ENCODE results near the gene APOL2.

GRCh38 chr22:36227396-36227795 is 11.9 kb downstream of the APOL2 start:
- TF ChIP-seq REST (IDR thresholded peaks at IDR 0.05; ENCODE audit: insufficient read depth in 1 of 2, low read depth in 2 of 2, low read length in 2 of 2) (no peak), POLR2AphosphoS5 (IDR thresholded peaks at IDR 0.05; ENCODE audit: low read depth, low read length) (no peak)

Measured in PFSK-1 (cell line).